ENCODE results near the gene SHISA5. TPM values are rescaled to one million over a fixed set of nuclear protein-coding genes. Genes with fewer than 3 reads are reported as not detected.
A peak's percentile ranks its signal among the peaks of the same experiment; 100 is the strongest.
"Not testable (repeated sequence)": the region's sequence is repeated elsewhere in the genome, so short reads cannot be mapped to it uniquely, and the experiment has no call there.

The SHISA5 gene
- total RNA-seq, 4 donors from 2014 or later: 60.1 to 98.0 (median 87.3) TPM

GRCh38 chr3:48478626-48479555, 25.1 kb downstream of the SHISA5 start:
- TF ChIP-seq CTCF (IDR thresholded peaks at IDR 0.05) (no peak), POLR2AphosphoS5 (IDR thresholded peaks at IDR 0.05) (no peak), POLR2A (IDR thresholded peaks at IDR 0.05) (no peak), EP300 (IDR thresholded peaks at IDR 0.05) (no peak)
- H3K27ac ChIP-seq: no peak overlapping the region
- peak in 1 of 2 donors; percentile 59 for DNase-seq (ENCODE audit: low spot score in 2 of 2)
- H3K27me3 ChIP-seq: no peaks in the 10 kb centered on the region
- no peaks in the 10 kb centered on the region for H3K4me1 ChIP-seq
- 89% methylated on average over 19 of the region's 19 CpGs for WGBS
- H3K4me3 ChIP-seq: no peak overlapping the region
- H3K36me3 ChIP-seq: peaks cover 7% of the 10 kb centered on the region
- H3K9me3 ChIP-seq: no peaks in the 10 kb centered on the region

- Histone ChIP-seq H3K4me3 (no peak overlapping the region), H3K27ac (no peak overlapping the region), H3K27me3 (no peaks in the 10 kb centered on the region), H3K36me3 (peaks cover 7% of the 10 kb centered on the region), H3K4me1 (peaks cover 8% of the 10 kb centered on the region), H3K9me3 (no peaks in the 10 kb centered on the region)
- DNase-seq (ENCODE audit: low spot score in 2 of 2): peak in 1 of 2 donors; percentile 57
- WGBS: 74% methylated on average over 8 of the region's 9 CpGs
- TF ChIP-seq POLR2A (IDR thresholded peaks at IDR 0.05) (no peak), EP300 (IDR thresholded peaks at IDR 0.05) (no peak), POLR2AphosphoS5 (IDR thresholded peaks at IDR 0.05) (no peak), CTCF (IDR thresholded peaks at IDR 0.05) (no peak)
These were observed 25.9 kb downstream of the SHISA5 start for GRCh38 chr3:48477959-48478520.

GRCh38 chr3:48476426-48477053, 27.4 kb downstream of the SHISA5 start:
- Histone ChIP-seq H3K9me3 (no peaks in the 10 kb centered on the region), H3K27ac (no peak overlapping the region), H3K27me3 (no peaks in the 10 kb centered on the region), H3K4me3 (no peak overlapping the region), H3K4me1 (peaks cover 22% of the 10 kb centered on the region), H3K36me3 (peaks cover 7% of the 10 kb centered on the region)
- TF ChIP-seq POLR2A (IDR thresholded peaks at IDR 0.05) (no peak), CTCF (IDR thresholded peaks at IDR 0.05) (no peak), POLR2AphosphoS5 (IDR thresholded peaks at IDR 0.05) (no peak), EP300 (IDR thresholded peaks at IDR 0.05) (no peak)
- DNase-seq (ENCODE audit: low spot score in 2 of 2): no peak
- 77% methylated on average over 7 of the region's 9 CpGs for WGBS

GRCh38 chr3:48475188-48475587, 28.8 kb downstream of the SHISA5 start:
- H3K4me1 ChIP-seq: peaks cover 33% of the 10 kb centered on the region
- H3K4me3 ChIP-seq: no peak overlapping the region
- H3K27me3 ChIP-seq: no peaks in the 10 kb centered on the region
- H3K36me3 ChIP-seq: peaks cover 8% of the 10 kb centered on the region
- WGBS: 82% methylated on average over 10 of the region's 11 CpGs
- no peak overlapping the region for H3K27ac ChIP-seq
- TF ChIP-seq CTCF (IDR thresholded peaks at IDR 0.05): no peak
- H3K9me3 ChIP-seq: no peaks in the 10 kb centered on the region
- no peak for DNase-seq (ENCODE audit: low spot score in 2 of 2)

GRCh38 chr3:48474619-48475018, 29.4 kb downstream of the SHISA5 start:
- H3K4me3 ChIP-seq: no peak overlapping the region
- H3K4me1 ChIP-seq: peaks cover 39% of the 10 kb centered on the region
- H3K27ac ChIP-seq: no peak overlapping the region
- WGBS: 68% methylated on average over 4 of the region's 4 CpGs
- TF ChIP-seq POLR2AphosphoS5 (IDR thresholded peaks at IDR 0.05): no peak
- TF ChIP-seq EP300 (IDR thresholded peaks at IDR 0.05): no peak
- TF ChIP-seq CTCF (IDR thresholded peaks at IDR 0.05): no peak
- no peak for TF ChIP-seq POLR2A (IDR thresholded peaks at IDR 0.05)
- no peaks in the 10 kb centered on the region for H3K9me3 ChIP-seq
- H3K36me3 ChIP-seq: peaks cover 11% of the 10 kb centered on the region
- DNase-seq (ENCODE audit: low spot score in 2 of 2): no peak
- H3K27me3 ChIP-seq: no peaks in the 10 kb centered on the region

- not testable (repeated sequence) for H3K27me3 ChIP-seq; DNase-seq (ENCODE audit: low spot score in 2 of 2); H3K4me3 ChIP-seq; H3K9me3 ChIP-seq; H3K27ac ChIP-seq
- WGBS: 94% methylated on average over 4 of the region's 4 CpGs
- peaks cover 17% of the 10 kb centered on the region for H3K36me3 ChIP-seq
- H3K4me1 ChIP-seq: peaks cover 45% of the 10 kb centered on the region
These were observed 29.9 kb downstream of the SHISA5 start for GRCh38 chr3:48474031-48474430.
